Heart left ventricle (tissue), 13 donors: ENCODE results near the gene INPP5D.

Experiments
- POLR2A ChIP-seq, 2 donors: fragments of 450-650 bp; IDR thresholded peaks; one replicate each; pipeline ENCODE4 v1.6.1; 2017; ENCODE audit warnings: antibody characterized with exemption in 2 of 2, mild to moderate bottlenecking in 2 of 2, moderate library complexity in 2 of 2
- TF ChIP-seq, protein P1 (sequence below), 12 donors: fragments of 200-600 bp; sonication (generic) in 4 of 12; IDR thresholded peaks; one replicate each; pipeline versions ENCODE4 v1.5.0 to v1.8.0; 2018 to 2022; ENCODE audit warnings: antibody characterized with exemption in 12 of 12, mild to moderate bottlenecking in 5 of 12
- donor health status: ischemic (EF 13 %, LVEDD 7.1; RV severe dilation, severe dysfunction).
- donor health status: DM: no; HTN: yes; CAD: no.
- donor health status: DM: no; HTN: no; CAD: no.
- donor health status: ischemic (EF 25% LVEDD 6.9; RV normal size, moderate dysfunction).
- donor health status: ischemic (EF 25% LVEDD 5.7; RV mildly dilated, moderate dysfunction).
- donor health status: ischemic (EF 35%, LVEDD 5.7; RV mildly dilated, moderate dysfunction).
- donor health status: nonischemic (EF 11% LVEDD 7.7; RV severe dilation, severe dysfunction).
- donor health status: DM: yes; HTN: yes; CAD: no.
- donor health status: PGD.
- donor health status: ischemic (EF 29% LVEDD 5.4; RV normal size, mild dysfunction).
- donor health status: nonischemic (EF 23%, LVEDD 6.1; RV moderate dilation, normal function).

DNA sequence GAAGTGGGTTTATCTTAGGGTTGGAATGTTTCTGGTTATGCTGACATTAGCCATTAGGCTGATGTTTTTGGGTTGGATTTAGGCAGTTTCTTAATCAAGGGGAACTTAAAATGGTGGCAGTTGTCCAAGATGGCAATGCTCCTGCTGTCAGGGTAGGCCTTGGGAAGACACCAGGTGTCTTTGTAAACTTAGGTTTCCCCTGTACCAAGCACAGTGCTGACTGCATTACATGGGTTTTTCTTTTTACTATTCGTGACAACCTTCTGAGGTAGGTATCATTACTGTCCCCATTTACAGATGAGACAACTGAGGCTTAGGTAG is 190.8 kb downstream of the INPP5D start:
- TF ChIP-seq POLR2A (IDR thresholded peaks at IDR 0.05), result no peak
- TF ChIP-seq, protein P1, sequence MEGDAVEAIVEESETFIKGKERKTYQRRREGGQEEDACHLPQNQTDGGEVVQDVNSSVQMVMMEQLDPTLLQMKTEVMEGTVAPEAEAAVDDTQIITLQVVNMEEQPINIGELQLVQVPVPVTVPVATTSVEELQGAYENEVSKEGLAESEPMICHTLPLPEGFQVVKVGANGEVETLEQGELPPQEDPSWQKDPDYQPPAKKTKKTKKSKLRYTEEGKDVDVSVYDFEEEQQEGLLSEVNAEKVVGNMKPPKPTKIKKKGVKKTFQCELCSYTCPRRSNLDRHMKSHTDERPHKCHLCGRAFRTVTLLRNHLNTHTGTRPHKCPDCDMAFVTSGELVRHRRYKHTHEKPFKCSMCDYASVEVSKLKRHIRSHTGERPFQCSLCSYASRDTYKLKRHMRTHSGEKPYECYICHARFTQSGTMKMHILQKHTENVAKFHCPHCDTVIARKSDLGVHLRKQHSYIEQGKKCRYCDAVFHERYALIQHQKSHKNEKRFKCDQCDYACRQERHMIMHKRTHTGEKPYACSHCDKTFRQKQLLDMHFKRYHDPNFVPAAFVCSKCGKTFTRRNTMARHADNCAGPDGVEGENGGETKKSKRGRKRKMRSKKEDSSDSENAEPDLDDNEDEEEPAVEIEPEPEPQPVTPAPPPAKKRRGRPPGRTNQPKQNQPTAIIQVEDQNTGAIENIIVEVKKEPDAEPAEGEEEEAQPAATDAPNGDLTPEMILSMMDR (IDR thresholded peaks at IDR 0.05), result no peak
